IgD-negative memory B cell (primary cell): ENCODE measurements around the gene COPE. TPM values are rescaled to one million over a fixed set of nuclear protein-coding genes. Genes with fewer than 3 reads are reported as not detected.
A peak's percentile ranks its signal among the peaks of the same experiment; 100 is the strongest.

Experiments
- H3K27ac Mint-ChIP-seq, 3 donors: one replicate each; pipeline ENCODE4 v1.8.0; 2020 to 2022; ENCODE audit warnings: mild to moderate bottlenecking in 3 of 3, mixed read lengths in 3 of 3, moderate library complexity in 1 of 3
- H3K27me3 Mint-ChIP-seq: one replicate; pipeline ENCODE4 v1.8.0; 2021; ENCODE audit warnings: mixed read lengths
- H3K36me3 Mint-ChIP-seq: one replicate; pipeline ENCODE4 v1.8.0; 2020; ENCODE audit warnings: mild to moderate bottlenecking, mixed read lengths
- H3K4me1 Mint-ChIP-seq, 3 donors: one replicate each; pipeline ENCODE4 v1.8.0; 2020 to 2022; ENCODE audit warnings: mixed read lengths in 3 of 3, mild to moderate bottlenecking in 1 of 3
- H3K4me3 Mint-ChIP-seq, 4 donors: one replicate each; pipeline ENCODE4 v1.8.0; 2020 to 2022; ENCODE audit warnings: mild to moderate bottlenecking in 4 of 4, mixed read lengths in 4 of 4, moderate library complexity in 3 of 4
- H3K9me3 Mint-ChIP-seq, 3 donors: one replicate each; pipeline ENCODE4 v1.8.0; 2020 to 2021; ENCODE audit warnings: mixed read lengths in 3 of 3, mild to moderate bottlenecking in 1 of 3
- polyA plus RNA-seq: library from polyadenylated mRNA; unstranded; fragments of 300-500 nt; fragmentation: Illumina TruSeq; gene quantifications from one replicate; pipeline ENCODE4 v1.2.3, GENCODE V29; 2021

The COPE gene
- polyA plus RNA-seq, 1 donor from 2014 or later, result 295 TPM

DNA sequence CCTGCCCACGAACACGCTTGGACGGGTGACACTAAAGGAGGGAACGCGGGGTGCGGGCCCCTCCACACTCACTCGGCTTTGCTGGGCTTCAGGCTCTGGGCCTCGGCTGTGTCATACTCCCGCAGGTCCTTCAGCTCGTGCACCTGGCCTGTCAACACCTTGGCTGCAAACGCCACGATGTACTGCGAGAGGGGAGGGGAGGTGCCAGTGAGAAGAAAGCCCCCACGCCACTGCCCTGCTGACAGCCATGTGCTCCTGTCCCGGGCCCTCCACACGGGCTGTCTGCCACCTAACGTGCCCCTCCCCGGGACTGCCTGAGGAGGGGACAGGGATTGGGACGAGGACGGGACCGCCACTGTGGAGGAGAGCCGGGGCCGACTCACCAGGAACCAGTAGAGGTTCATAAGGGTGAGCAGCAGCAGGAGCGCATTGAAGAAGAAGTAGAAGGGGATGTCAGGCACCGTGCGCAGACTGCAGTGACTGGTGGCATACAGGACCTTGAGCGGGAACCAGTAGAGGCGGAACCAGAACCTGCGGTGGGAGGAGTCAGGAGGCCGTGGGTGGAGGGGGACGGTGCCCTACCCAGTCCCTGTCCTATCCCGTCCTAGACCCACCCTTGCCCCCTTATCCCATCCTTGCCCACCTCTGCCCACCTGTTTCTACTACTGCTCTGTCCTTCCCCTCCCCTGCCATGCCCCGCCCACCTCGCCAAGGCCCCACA is 40.2 kb downstream of the COPE start:
- H3K27ac Mint-ChIP-seq, result no peak overlapping the region
- peaks cover 0 to 2% (median 0%) of the 10 kb centered on the region in 3 donors for H3K4me1 Mint-ChIP-seq
- H3K27me3 Mint-ChIP-seq, result no peaks in the 10 kb centered on the region
- H3K4me3 Mint-ChIP-seq, result no peak overlapping the region
- H3K36me3 Mint-ChIP-seq, result no peaks in the 10 kb centered on the region
- H3K9me3 Mint-ChIP-seq, result peaks cover 0 to 3% (median 0%) of the 10 kb centered on the region in 3 donors

DNA sequence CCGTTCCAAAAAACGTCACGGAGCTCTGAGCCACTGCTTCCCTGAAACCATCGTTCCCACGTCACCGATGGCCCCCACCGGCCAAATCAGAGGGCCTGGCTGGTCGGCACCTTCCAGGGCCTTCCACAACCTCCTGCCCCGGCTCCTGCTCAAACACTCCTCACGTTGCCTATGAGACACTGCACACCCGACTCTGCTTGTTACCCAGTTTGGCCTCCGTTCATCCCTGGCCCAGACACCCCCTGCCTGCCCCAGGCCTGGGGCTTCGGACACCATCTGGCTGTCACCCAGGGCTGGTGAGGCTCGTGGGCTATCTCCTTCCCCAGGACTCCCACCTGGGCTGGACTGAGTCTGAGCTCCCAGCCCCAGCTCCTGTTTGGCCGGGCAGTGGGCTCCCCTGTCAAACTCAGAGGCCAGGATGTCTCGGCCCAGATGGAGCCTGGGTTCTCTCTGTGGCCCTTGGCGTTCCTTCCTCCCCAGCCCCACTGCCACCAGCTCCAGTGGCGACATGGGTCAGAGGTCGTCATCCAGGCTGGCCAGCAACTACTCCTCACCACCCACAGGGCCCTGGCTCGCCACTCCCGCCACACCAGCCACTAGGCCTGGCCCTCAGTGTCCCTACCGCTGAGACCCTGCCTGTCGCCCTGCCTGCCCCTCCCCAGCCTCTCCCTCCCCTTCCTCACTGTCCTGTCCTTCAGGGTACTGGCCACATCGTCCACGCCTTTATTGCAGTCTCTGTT is 41.0 kb downstream of the COPE start:
- H3K36me3 Mint-ChIP-seq, result no peaks in the 10 kb centered on the region
- H3K4me1 Mint-ChIP-seq, result peaks cover 0 to 2% (median 0%) of the 10 kb centered on the region in 3 donors
- no peaks in the 10 kb centered on the region for H3K27me3 Mint-ChIP-seq
- H3K4me3 Mint-ChIP-seq, result no peak overlapping the region
- no peak overlapping the region for H3K27ac Mint-ChIP-seq
- H3K9me3 Mint-ChIP-seq, result peaks cover 0 to 3% (median 0%) of the 10 kb centered on the region in 3 donors

DNA sequence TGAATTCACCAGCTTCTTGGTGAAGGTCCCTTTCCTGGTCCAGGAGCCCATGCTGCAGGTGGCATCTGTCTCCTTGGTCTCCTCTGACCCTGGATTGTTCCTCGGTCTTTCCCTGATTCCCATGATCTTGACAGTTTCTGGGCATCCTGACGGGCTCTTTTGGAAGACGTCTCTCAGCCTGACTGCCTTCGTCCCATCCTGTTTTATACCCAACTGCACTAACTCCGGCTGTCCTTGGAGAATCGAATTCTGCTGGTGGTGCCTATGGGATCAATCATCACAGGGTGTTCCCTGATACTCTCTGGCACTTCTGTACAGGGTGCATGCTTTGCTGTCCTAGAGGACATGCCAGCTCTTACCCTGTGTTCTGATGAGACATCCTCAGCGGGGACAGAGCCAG is 42.3 kb downstream of the COPE start:
- H3K27me3 Mint-ChIP-seq, result no peaks in the 10 kb centered on the region
- H3K9me3 Mint-ChIP-seq, result peaks cover 0 to 3% (median 0%) of the 10 kb centered on the region in 3 donors
- peak overlapping the region in 1 of 3 donors; percentile 63 for H3K27ac Mint-ChIP-seq
- no peaks in the 10 kb centered on the region for H3K36me3 Mint-ChIP-seq
- no peak overlapping the region for H3K4me3 Mint-ChIP-seq
- peaks cover 0 to 2% (median 1%) of the 10 kb centered on the region in 3 donors for H3K4me1 Mint-ChIP-seq

DNA sequence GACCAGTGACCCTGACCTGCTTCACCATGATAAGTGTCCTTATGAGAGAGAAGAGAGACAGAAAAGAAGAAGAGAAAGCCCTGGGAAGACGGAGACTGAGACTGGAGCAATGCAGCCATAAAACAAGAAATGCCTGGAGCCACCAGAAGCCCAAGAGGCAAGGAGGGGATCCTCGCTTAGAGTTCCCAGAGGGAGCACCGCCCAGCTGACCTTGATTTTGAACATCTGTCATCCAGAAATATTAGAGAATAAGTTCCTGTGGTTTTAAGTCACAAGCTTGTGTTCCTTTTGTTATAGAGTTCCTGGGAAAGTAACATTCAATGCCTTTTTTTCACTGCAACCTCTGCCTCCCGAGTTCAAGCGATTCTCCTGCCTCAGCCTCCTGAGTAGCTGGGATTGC is 43.5 kb downstream of the COPE start:
- peak overlapping the region in 1 of 3 donors; percentile 39 for H3K27ac Mint-ChIP-seq

DNA sequence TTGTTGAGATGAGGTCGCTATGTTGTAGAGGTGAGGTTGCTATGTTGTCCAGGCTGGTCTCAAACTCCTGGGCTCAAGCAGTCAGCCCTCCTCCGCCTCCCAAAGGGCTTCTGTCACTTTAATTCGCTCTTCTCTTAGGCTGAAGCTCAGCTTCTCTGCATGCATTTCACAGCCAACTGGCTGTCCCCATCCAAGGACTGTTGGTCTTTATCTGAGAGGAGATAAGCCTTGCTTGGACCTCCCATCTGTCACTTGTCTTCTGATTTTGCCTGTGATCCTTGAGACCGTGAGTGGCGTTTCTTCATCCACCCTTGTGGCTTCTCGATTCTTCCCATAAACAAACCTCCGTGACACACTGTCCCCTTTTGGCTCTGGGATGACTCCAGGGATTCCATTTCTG is 47.6 kb downstream of the COPE start:
- Mint-ChIP-seq H3K4me3 (peak overlapping the region in 3 of 4 donors; percentile 20 to 87 (median 50)), H3K4me1 (peaks cover 5% of the 10 kb centered on the region in 3 donors), H3K27ac (peak overlapping the region; percentile 1 to 78 (median 45)), H3K27me3 (no peaks in the 10 kb centered on the region), H3K36me3 (no peaks in the 10 kb centered on the region), H3K9me3 (no peaks in the 10 kb centered on the region)

More for the DNA sequence above, 43.5 kb downstream of the COPE start:
- Mint-ChIP-seq H3K9me3 (peaks cover 0 to 3% (median 0%) of the 10 kb centered on the region in 3 donors), H3K36me3 (no peaks in the 10 kb centered on the region), H3K4me1 (peaks cover 2 to 5% (median 4%) of the 10 kb centered on the region in 3 donors), H3K4me3 (no peak overlapping the region), H3K27me3 (no peaks in the 10 kb centered on the region)

DNA sequence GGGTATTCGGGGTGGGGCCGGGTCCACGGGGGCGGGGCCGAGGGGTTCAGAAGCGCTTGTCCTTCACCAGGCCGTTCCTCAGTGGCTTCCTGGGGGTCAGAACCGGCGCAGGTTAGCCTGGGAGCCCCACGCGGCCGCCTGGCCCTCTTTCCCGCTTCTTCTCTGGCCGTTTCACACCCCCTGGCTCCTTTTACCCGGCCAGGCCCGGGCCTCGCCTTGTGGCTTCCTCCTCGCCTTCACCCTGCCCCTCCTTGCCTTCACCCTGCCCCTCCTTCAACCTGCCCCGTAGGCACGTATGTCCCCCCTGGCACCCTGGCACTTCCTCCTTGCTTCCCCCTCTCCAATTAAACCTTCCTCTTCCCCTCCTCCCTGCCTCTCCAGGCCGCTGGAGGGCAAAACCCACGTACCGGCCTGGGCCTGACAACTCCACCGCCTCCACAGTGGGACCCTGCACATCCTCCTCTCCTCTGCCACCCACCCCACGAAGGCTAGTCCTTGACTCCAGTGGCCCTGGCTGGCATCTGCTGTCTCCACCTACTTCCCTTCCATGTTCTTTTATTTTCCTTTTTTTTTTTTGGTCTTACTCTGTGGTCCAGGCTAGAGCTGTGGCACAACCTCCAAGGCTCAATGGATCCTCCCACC is 48.5 kb downstream of the COPE start:
- Mint-ChIP-seq H3K4me1 (peaks cover 5% of the 10 kb centered on the region in 3 donors), H3K36me3 (no peaks in the 10 kb centered on the region), H3K4me3 (peak overlapping the region in 3 of 4 donors; percentile 46 to 65 (median 58)), H3K9me3 (no peaks in the 10 kb centered on the region), H3K27me3 (no peaks in the 10 kb centered on the region), H3K27ac (peak overlapping the region in 1 of 3 donors; percentile 45)

DNA sequence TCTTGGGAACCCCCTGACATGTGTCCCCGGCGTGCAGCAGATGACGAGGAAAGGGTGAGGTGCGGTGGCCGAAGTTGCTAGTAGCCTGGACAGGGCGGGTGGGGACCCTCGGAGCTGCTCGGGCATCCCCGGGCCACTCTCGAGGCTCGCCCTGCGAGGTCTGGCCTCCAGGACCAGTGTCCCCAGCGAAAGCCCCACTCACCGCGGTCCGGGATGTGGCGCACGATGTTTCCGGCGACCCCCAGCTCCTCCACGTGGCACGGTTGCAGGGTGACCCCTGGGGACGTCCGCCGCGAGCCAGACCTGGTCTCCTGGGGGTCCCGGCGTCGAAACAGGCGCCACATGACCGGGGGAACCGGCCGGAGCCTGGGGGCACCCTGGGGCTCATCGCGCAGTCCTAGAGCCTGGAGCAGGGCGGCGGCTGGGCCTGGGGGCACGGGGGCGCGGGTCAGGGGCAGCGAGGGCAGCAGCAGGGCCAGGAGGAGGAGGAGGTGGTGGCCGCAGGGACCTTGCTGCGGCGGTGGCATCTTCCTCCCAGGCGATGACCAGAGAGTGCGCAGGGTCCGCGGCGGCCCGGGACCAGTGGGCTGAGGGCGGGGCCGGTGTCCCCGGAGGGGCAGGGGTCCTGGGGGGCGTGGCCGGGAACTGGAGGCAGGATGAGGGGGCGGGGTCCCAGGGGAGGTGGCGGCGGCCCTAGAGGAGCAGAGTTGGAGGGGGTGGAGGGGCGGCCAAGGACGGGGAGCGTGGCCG is 49.2 kb downstream of the COPE start:
- H3K27me3 Mint-ChIP-seq, result no peaks in the 10 kb centered on the region
- H3K27ac Mint-ChIP-seq, result no peak overlapping the region
- no peak overlapping the region for H3K4me3 Mint-ChIP-seq
- H3K4me1 Mint-ChIP-seq, result peaks cover 5% of the 10 kb centered on the region in 3 donors
- no peaks in the 10 kb centered on the region for H3K9me3 Mint-ChIP-seq
- H3K36me3 Mint-ChIP-seq, result no peaks in the 10 kb centered on the region

DNA sequence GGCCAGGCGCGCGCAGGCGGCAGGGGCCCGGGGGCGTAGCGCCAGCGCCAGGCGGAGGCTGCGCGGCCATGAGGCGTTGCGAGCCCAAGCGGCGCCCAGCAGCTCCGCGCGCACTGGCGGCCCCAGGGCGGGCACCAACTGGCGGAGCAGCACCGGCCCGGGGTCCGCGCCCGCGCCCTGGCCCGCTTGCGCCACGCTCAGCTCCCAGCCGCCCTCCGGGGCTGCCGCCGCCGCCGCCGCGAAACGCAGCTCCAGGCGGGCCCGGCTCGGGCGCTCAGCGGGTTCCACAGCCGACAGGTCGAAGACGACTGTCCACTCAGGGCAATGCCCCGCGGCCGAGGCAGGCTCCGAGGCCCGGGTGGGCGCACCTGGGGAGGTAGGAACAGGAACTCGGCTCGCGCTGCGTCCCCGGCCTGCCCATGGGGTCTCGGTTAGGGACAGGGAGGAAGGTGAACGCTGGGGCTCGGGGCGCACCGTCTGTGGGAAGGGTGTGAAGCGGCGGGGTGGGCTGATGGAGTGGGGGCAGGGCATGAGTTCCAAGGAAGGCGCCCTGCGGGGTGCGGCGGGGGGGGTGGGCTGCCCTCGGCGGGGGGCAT is 50.1 kb downstream of the COPE start:
- Mint-ChIP-seq H3K4me1 (peaks cover 5% of the 10 kb centered on the region in 3 donors), H3K27ac (no peak overlapping the region), H3K4me3 (no peak overlapping the region), H3K27me3 (no peaks in the 10 kb centered on the region), H3K9me3 (no peaks in the 10 kb centered on the region), H3K36me3 (no peaks in the 10 kb centered on the region)

DNA sequence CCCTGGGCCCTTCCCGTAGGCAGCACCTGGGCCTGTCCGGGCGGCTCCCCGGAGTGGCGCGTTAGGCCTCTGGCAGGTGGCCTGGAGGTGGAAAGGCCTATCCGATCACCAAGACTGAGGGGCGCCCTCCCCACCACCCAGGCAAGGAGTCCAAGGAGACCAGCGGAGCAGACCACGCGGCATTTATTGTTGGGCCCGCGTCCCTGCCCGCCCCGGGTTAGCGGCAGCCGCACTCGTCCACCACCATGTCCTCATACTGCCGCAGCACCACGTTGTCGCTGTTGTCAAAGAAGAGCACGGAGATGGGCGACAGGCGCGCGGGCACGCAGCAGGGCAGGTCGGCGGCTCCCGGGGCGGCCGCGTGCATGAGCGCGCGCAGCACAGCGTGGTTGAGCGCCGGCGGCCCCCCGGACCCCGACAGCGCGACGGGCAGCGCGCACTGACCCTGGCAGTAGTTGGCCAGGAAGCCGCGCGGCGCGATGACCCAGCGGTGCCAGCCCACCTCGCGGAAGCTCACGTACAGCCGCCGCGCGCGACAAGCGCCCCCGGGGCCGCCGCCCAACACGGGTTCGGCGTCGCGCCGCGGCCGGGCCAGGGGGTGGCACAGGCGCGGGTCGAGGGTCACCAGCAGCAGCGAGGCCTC is 50.7 kb downstream of the COPE start:
- no peaks in the 10 kb centered on the region for H3K27me3 Mint-ChIP-seq
- H3K36me3 Mint-ChIP-seq, result no peaks in the 10 kb centered on the region
- peaks cover 5% of the 10 kb centered on the region in 3 donors for H3K4me1 Mint-ChIP-seq
- no peak overlapping the region for H3K4me3 Mint-ChIP-seq
- no peak overlapping the region for H3K27ac Mint-ChIP-seq
- no peaks in the 10 kb centered on the region for H3K9me3 Mint-ChIP-seq

DNA sequence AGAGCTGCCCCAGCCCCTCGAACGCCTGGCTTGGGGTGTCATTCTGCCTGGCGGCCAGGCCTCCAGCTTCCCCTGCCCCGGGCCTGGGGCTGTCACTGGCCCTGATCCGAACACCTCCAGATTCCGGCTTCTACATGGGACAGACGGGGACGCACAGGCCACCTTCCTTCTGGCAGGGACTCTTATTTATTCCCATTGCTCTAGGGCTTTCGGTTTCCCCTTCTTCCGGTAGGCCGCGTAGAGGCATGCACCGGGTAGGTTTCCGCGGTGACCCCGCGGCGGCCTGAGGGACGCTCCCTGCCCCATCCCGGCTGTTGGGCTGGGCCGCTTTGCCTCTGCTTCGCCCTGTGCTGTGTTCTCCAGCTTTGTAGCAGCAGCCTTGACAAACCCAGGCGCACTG is 51.4 kb downstream of the COPE start:
- Mint-ChIP-seq H3K4me3 (no peak overlapping the region), H3K36me3 (no peaks in the 10 kb centered on the region), H3K27ac (no peak overlapping the region), H3K4me1 (peaks cover 5% of the 10 kb centered on the region in 3 donors), H3K9me3 (no peaks in the 10 kb centered on the region), H3K27me3 (no peaks in the 10 kb centered on the region)

DNA sequence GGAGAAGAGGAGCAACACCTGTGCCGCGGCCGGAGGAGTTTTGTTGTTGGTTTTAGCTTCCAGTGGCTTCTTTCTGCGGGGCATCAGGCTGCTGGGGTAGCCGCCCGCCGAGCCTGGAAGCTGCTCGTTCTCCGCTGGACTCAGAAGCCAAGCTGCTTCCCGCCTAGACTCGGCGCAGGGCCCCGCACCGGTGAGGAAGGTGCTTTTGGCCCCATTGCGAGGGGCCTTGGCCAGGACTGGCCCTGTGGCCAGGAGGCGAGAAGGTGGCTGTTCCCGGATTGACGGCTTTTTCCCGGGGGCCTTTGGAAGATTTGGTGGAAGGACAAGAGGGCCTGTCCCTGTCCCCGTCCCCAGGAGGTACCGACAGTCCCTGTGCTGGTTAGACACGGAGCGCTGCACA is 52.0 kb downstream of the COPE start:
- H3K9me3 Mint-ChIP-seq, result no peaks in the 10 kb centered on the region
- H3K4me3 Mint-ChIP-seq, result no peak overlapping the region
- H3K4me1 Mint-ChIP-seq, result peaks cover 5 to 8% (median 5%) of the 10 kb centered on the region in 3 donors
- H3K27ac Mint-ChIP-seq, result peak overlapping the region in 1 of 3 donors; percentile 67
- no peaks in the 10 kb centered on the region for H3K27me3 Mint-ChIP-seq
- H3K36me3 Mint-ChIP-seq, result no peaks in the 10 kb centered on the region

DNA sequence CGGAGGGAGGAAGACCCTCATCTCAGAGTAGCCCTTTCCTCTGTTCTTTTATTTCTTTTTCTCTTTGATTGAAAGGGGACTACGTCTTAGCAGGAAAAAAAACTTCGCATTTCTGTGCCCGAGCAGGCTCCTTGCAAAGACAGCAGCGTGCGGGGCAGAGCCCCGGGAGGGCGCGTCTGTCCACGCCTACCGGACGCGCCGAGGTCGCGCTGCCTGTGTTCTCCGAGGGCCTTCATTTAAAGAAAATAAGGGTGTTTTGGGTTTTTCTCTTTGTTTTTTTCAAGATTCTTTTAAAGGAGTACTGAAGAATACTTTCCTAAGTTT is 52.4 kb downstream of the COPE start:
- H3K4me3 Mint-ChIP-seq, result no peak overlapping the region
- H3K4me1 Mint-ChIP-seq, result peaks cover 3 to 8% (median 5%) of the 10 kb centered on the region in 3 donors
- no peaks in the 10 kb centered on the region for H3K27me3 Mint-ChIP-seq
- no peaks in the 10 kb centered on the region for H3K9me3 Mint-ChIP-seq
- H3K27ac Mint-ChIP-seq, result peak overlapping the region in 2 of 3 donors; percentile 67 to 78
- H3K36me3 Mint-ChIP-seq, result no peaks in the 10 kb centered on the region

DNA sequence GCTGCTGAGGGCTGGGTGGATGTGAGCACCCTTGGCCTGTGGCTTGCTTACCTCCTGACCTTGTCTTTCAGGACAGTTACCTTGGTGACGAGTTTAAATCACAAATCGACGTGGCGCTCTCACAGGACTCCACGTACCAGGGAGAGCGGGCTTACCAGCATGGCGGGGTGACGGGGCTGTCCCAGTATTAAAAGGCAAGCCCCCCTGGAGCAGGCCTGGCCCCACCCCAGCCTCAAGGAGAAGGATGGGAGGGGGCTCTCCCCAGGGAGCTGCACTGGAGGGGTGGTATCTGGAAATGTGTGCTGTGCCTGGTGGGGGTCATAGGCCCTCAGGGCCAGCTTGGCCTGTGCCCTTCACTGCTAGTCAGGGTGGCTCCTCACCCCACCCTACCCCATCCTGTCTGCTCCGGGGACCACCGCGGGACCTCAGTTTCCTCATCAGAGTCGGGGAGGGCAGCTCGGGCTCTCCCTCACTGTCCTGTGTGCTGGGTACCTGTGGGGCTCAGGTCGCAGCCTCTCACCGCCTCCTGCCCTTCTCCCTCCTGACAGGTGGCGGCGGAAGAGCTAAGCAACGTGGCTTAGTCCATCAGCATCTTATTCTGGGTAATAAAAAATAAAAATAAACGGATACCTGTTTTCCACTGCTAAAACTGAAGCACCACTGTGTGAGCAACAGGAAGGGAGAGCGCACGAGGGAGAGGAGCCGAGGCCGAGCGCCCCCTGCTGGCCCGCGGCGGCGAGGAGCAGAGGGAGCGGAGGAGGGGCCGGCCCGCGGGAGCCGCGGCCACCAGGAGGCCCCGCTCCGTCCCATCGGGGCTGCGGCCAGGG is 53.0 kb downstream of the COPE start:
- Mint-ChIP-seq H3K9me3 (no peaks in the 10 kb centered on the region), H3K27me3 (no peaks in the 10 kb centered on the region), H3K4me3 (peak overlapping the region in 1 of 4 donors; percentile 52), H3K4me1 (peaks cover 4 to 13% (median 8%) of the 10 kb centered on the region in 3 donors), H3K27ac (peak overlapping the region in 2 of 3 donors; percentile 67 to 80), H3K36me3 (no peaks in the 10 kb centered on the region)
